Sigmoid colon (tissue), 4 donors: ENCODE results near the gene TCFL5.

Experiments
- CTCF ChIP-seq, 4 experiments: fragments of 450-650 bp in 3 of 4; fragments of 200-600 bp in 1 of 4; IDR thresholded peaks; one replicate each; pipeline ENCODE4 v1.5.1; 2016 to 2019; ENCODE audit warnings: antibody characterized with exemption in 4 of 4, mild to moderate bottlenecking in 3 of 4, moderate library complexity in 2 of 4
- EP300 ChIP-seq, 4 donors: sonication (generic); formaldehyde crosslinking; IDR thresholded peaks; one replicate each; pipeline ENCODE4 v1.6.1; 2017; ENCODE audit warnings: antibody characterized with exemption in 4 of 4
- POLR2A ChIP-seq, 2 donors: fragments of 450-650 bp; IDR thresholded peaks; one replicate each; pipeline ENCODE4 v1.6.1; 2016; ENCODE audit warnings: antibody characterized with exemption in 2 of 2, mild to moderate bottlenecking in 2 of 2, moderate library complexity in 2 of 2

GRCh38 chr20:62887152-62887859 lies 25.7 kb upstream of the TCFL5 start:
- TF ChIP-seq CTCF (IDR thresholded peaks at IDR 0.05), result no peak
- peak in 1 of 4 donors; percentile 57 for TF ChIP-seq EP300 (IDR thresholded peaks at IDR 0.05)
- TF ChIP-seq POLR2A (IDR thresholded peaks at IDR 0.05), result no peak
